Skin epidermis (tissue), 12 donors: ENCODE measurements around the gene MARCHF10.

Source experiments
- H3K27ac ChIP-seq, 21 experiments: fragments of 200-600 bp; sonication (generic) in 11 of 21; one replicate each; pipeline ENCODE4 v1.5.0; 2020; ENCODE audit warnings: mild to moderate bottlenecking in 3 of 21, inconsistent platforms in 2 of 21, moderate library complexity in 2 of 21
- H3K4me3 ChIP-seq, 7 experiments: fragments of 200-600 bp; sonication (generic) in 2 of 7; one replicate each; pipeline ENCODE4 v1.5.0; 2020; ENCODE audit warnings: inconsistent platforms in 2 of 7, mild to moderate bottlenecking in 2 of 7, moderate library complexity in 1 of 7

MARCHF10 gene

GRCh38 chr17:62823111-62823893, 15.2 kb upstream of the MARCHF10 start:
- no peak overlapping the region for H3K4me3 ChIP-seq
- no peak overlapping the region for H3K27ac ChIP-seq

GRCh38 chr17:62822080-62822904, 14.2 kb upstream of the MARCHF10 start:
- peak overlapping the region in 5 of 21 experiments; percentile 8 to 81 (median 51) for H3K27ac ChIP-seq
- no peak overlapping the region for H3K4me3 ChIP-seq

- H3K27ac ChIP-seq = peak overlapping the region in 9 of 21 experiments; percentile 8 to 81 (median 69)
- H3K4me3 ChIP-seq = no peak overlapping the region
Observed at GRCh38 chr17:62821189-62822079, 13.3 kb upstream of the MARCHF10 start.

DNA sequence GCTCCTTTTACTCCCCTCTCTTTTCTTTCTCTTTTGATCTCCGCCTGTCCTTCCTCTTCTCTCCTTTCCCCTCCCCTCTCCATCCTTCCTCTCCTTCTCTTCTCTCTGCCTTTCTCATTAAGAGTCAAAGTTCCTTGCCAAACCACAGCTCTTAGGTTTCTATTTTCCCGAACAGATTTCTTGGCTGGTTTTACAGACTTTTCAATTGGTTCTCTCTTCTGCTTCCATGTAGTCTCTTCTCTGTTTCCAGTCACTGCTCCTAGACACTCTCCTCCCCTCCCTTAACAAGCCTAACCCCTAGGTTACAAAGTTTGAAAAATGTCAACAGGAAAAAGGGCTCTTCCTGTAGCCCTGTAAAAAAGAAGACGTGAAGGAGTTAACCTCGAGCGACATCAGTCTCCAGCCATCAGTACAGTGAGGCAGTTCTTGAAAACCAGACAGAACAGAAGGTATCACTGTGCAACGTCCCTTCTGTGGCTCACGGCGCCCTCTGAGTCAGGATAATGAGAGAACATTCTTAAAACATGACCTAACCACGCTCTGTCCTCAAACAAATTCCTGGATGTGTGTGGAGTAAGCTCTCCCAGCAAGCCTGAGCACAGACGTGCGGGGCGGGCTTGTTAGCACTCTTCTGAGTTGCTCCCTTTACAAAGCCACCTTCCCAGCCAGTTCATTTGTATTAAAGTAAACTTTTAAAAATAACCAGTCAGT, 11.6 kb upstream of the MARCHF10 start:
- H3K4me3 ChIP-seq = no peak overlapping the region
- peak overlapping the region in 20 of 21 experiments; percentile 13 to 81 (median 63) for H3K27ac ChIP-seq

- H3K27ac ChIP-seq = peak overlapping the region in 1 of 21 experiments; percentile 75
Observed at GRCh38 chr17:62818526-62818925, 10.4 kb upstream of the MARCHF10 start.

GRCh38 chr17:62816282-62816839, 8.2 kb upstream of the MARCHF10 start:
- Histone ChIP-seq H3K4me3 (no peak overlapping the region), H3K27ac (no peak overlapping the region)

More at GRCh38 chr17:62818526-62818925, 10.4 kb upstream of the MARCHF10 start:
- no peak overlapping the region for H3K4me3 ChIP-seq

GRCh38 chr17:62809656-62810055, 1.5 kb upstream of the MARCHF10 start:
- H3K4me3 ChIP-seq = no peak overlapping the region
- no peak overlapping the region for H3K27ac ChIP-seq

GRCh38 chr17:62808576-62808970, 459 bp upstream of the MARCHF10 start:
- Histone ChIP-seq H3K4me3 (peak overlapping the region in 3 of 7 experiments; percentile 9 to 30 (median 30)), H3K27ac (peak overlapping the region in 1 of 21 experiments; percentile 35)

GRCh38 chr17:62805234-62805633, 2.9 kb downstream of the MARCHF10 start:
- H3K27ac ChIP-seq = peak overlapping the region in 2 of 21 experiments; percentile 61 to 70
- no peak overlapping the region for H3K4me3 ChIP-seq

DNA sequence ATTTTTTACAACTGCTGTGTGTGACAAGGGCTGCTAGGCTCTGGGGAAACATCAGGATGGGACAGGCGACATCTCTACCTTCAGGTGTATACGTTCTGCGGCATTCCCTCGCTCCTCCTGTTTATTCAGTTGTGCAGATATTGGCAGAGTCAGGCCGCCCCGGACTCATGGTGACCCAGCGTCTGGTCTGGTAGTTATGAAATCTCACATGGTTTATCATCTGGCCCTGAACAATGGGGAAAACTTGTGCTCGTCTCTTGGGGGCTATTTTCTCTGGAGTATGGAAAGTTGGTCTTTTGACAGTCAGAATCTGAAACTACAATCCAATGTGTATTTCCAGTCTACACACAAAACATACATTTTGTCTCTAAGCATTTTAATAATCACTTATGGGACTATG, 3.3 kb downstream of the MARCHF10 start:
- Histone ChIP-seq H3K27ac (peak overlapping the region in 2 of 21 experiments; percentile 61 to 70), H3K4me3 (no peak overlapping the region)

- peak overlapping the region in 1 of 21 experiments; percentile 70 for H3K27ac ChIP-seq
Observed at GRCh38 chr17:62804025-62804424, 4.1 kb downstream of the MARCHF10 start.

GRCh38 chr17:62802561-62803205, 5.4 kb downstream of the MARCHF10 start:
- H3K4me3 ChIP-seq = no peak overlapping the region
- H3K27ac ChIP-seq = no peak overlapping the region

More at GRCh38 chr17:62804025-62804424, 4.1 kb downstream of the MARCHF10 start:
- no peak overlapping the region for H3K4me3 ChIP-seq

DNA sequence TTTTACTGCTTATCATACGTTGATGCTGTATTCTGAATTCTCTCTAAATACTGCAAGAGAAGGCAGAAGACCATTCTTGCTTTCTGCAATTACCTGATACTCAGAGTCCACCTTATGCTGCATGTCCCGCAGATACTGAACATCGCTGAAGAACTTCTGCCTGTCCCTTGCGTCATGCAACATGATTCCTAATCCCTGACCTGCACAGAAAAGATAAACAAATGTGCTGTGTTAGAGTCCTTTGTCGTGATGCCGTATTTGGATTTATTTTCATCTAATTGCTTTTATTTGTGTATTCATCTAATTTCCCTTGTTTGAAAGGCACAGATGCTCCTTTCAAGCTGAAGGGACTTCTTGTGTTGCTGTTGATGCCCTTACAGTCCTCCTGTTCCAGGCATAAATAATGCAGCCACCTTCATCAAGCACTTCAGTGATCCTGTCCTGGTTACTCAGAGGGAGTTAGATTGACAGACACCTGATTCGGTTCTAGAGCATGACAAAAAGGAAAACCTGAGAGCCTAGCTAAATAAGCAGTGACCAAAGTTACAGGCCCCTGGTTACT, 6.5 kb downstream of the MARCHF10 start:
- no peak overlapping the region for H3K27ac ChIP-seq
- H3K4me3 ChIP-seq = no peak overlapping the region

DNA sequence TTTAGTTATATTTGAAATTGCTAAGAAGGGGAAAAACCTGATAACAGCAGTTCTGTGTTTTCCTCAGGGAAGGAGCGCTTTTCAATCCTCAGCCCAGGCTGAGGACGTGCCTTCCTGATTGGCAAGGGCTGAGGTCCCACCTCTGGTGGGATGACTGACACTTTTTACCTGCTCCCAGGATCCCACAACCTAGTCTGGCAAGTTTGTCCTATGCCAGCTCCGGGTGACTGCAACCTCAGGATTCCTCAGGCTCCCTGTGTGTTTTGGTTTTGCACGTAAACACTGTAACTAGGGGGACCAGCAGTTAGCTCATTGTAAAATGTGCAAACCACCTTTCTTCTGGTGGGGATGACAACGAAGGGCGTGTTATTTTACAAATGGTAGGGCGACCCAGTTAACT, 7.5 kb downstream of the MARCHF10 start:
- Histone ChIP-seq H3K27ac (no peak overlapping the region), H3K4me3 (no peak overlapping the region)

DNA sequence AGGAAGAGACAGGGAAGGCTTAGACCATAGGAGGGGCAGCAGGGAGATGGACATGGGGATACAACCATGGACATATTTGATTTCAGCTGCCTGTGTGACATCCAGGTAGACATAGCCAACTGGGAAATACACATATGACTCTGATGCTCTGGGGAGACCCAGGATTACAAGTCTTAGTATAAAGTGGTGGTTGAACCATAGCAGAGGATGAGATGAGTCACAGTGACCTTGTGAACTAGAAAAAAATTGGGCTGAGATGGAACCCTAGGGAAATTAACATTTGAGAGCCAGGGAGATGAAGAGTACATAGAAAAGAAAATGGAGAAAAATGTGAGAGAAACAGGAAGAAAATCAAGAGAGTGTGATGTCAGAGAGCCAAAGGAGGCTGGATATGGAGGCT, 10.2 kb downstream of the MARCHF10 start:
- Histone ChIP-seq H3K4me3 (no peak overlapping the region), H3K27ac (no peak overlapping the region)

DNA sequence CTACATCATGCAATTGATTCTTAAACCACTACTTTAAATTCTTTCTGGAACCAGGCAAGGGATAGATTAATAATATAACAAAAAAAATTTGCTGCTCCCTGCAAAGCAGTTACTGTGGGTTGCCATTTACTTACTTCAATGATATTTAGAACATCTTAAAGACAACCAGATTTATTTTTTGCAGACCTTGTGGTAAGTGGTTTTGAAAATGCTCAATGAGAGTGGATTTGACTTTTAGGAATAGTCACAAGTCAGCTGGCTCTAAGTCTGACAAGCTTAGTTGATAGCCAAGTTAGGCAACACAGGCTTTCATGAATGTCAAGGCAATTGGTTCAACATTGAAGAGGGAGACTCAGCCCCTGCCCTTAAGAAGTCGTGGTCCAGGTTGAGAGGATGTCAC, 11.8 kb downstream of the MARCHF10 start:
- Histone ChIP-seq H3K4me3 (no peak overlapping the region), H3K27ac (peak overlapping the region in 1 of 21 experiments; percentile 67)

DNA sequence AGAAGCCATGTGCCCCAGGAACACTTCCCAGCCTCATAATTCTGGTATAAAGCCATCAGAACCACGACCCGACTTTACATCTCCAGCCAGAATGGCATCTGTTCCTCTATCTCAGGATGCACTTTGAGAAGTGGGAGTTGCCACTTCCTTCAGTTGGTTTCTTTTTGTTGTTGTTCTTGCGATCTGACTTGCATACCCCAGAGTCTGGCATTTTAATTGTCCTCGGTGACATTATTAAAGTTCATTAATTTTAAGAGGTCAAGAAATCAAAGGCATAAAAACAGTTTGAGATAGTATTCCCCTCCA, 13.5 kb downstream of the MARCHF10 start:
- H3K27ac ChIP-seq = no peak overlapping the region
- no peak overlapping the region for H3K4me3 ChIP-seq
